IMR-90 (cell line): ENCODE data around the gene TRIM37. TPM values are rescaled to one million over a fixed set of nuclear protein-coding genes. Genes with fewer than 3 reads are reported as not detected.

Experiments used
- ATAC-seq: fragments of 200-7000 bp; cut with Tn5 transposase; 2 replicates; pipeline ENCODE4 v1.9.1; 2020; ENCODE audit warnings: low read depth, mild to moderate bottlenecking, moderate library complexity
- BruUV-seq: library from RNA; stranded (reverse); fragments of 400-500 nt; replicated peaks from 2 replicates; lab custom pipeline; 2021; lab: Mats Ljungman, UMichigan
- CTCF ChIA-PET: fragments of 300-600 bp; formaldehyde crosslinking; extraction: SDS; loops from one replicate; lab custom pipeline; 2021; ENCODE audit warnings: antibody characterized with exemption; lab: Yijun Ruan, JAX
- POLR2A ChIA-PET: fragments of 300-600 bp; sonication (Branson Sonifier 250); formaldehyde crosslinking; loops from one replicate; lab custom pipeline; 2022; ENCODE audit warnings: antibody characterized with exemption; ENCODE audit not compliant: unreplicated experiment; lab: Charles Lee
- DNase-seq: peaks from one replicate; pipeline ENCODE4 v3.0.0; 2013
- H2AFZ ChIP-seq: replicated peaks from 2 replicates; pipeline ENCODE3; 2013; ENCODE audit warnings: low read length, mild to moderate bottlenecking; ENCODE audit not compliant: poor library complexity
- H2AK5ac ChIP-seq: 2 replicates; pipeline ENCODE4 v1.6.1; 2013; ENCODE audit warnings: low read depth, low read length, inconsistent platforms
- H2AK9ac ChIP-seq: replicated peaks from 2 replicates; pipeline ENCODE3; 2013; ENCODE audit warnings: mild to moderate bottlenecking, low read depth, low read length, moderate library complexity; ENCODE audit not compliant: poor library complexity
- H2BK120ac ChIP-seq: 2 replicates; pipeline ENCODE4 v1.6.1; 2013; ENCODE audit warnings: low read depth, low read length, inconsistent platforms
- H2BK15ac ChIP-seq: 3 replicates; pipeline ENCODE4 v1.6.1; 2013; ENCODE audit warnings: low read depth, low read length, inconsistent platforms
- H2BK20ac ChIP-seq: 2 replicates; pipeline ENCODE4 v1.6.1; 2013; ENCODE audit warnings: low read depth, mild to moderate bottlenecking, inconsistent platforms, low read length, moderate library complexity
- H2BK5ac ChIP-seq: 2 replicates; pipeline ENCODE4 v1.6.1; 2013; ENCODE audit warnings: mild to moderate bottlenecking, low read depth, low read length, inconsistent platforms; ENCODE audit not compliant: poor library complexity, severe bottlenecking
- H3K14ac ChIP-seq: replicated peaks from 2 replicates; pipeline ENCODE4 v1.6.1; 2013; ENCODE audit warnings: low read depth, low read length, inconsistent platforms
- H3K18ac ChIP-seq: 2 replicates; pipeline ENCODE4 v1.6.1; 2013; ENCODE audit warnings: low read depth, low read length, control low read depth
- H3K23ac ChIP-seq: 2 replicates; pipeline ENCODE4 v1.6.1; 2013; ENCODE audit warnings: low read depth, low read length, inconsistent platforms
- H3K27ac ChIP-seq: 2 replicates; pipeline ENCODE4 v1.5.1; 2013; ENCODE audit warnings: mild to moderate bottlenecking, control low read depth, low read length; ENCODE audit not compliant: insufficient read depth
- H3K27me3 ChIP-seq: 2 replicates; pipeline ENCODE4 v1.6.1; 2013; ENCODE audit warnings: low read length; ENCODE audit not compliant: control insufficient read depth, insufficient read depth
- H3K36me3 ChIP-seq: 2 replicates; pipeline ENCODE4 v1.6.1; 2013; ENCODE audit warnings: low read length, mixed read lengths; ENCODE audit not compliant: control insufficient read depth, insufficient read depth
- H3K4ac ChIP-seq: 2 replicates; pipeline ENCODE4 v1.6.1; 2013; ENCODE audit warnings: low read depth, low read length, inconsistent platforms
- H3K4me1 ChIP-seq: 2 replicates; pipeline ENCODE4 v1.6.1; 2013; ENCODE audit warnings: low read length, mixed read lengths; ENCODE audit not compliant: control insufficient read depth, insufficient read depth
- H3K4me2 ChIP-seq: 2 replicates; pipeline ENCODE4 v1.6.1; 2013; ENCODE audit warnings: low read depth, mild to moderate bottlenecking, control low read depth, low read length, moderate library complexity
- H3K4me3 ChIP-seq: 2 replicates; pipeline ENCODE4 v1.5.1; 2013; ENCODE audit warnings: low read depth, mild to moderate bottlenecking, control low read depth, low read length, moderate library complexity; ENCODE audit not compliant: insufficient read depth
- H3K56ac ChIP-seq: 2 replicates; pipeline ENCODE4 v1.6.1; 2013; ENCODE audit warnings: low read length, inconsistent platforms; ENCODE audit not compliant: insufficient read depth; ENCODE audit errors: extremely low read depth
- H3K79me1 ChIP-seq, 2 experiments: 2 replicates each; pipeline ENCODE4 v1.6.1; 2013; ENCODE audit warnings: low read length in 2 of 2, inconsistent platforms in 1 of 2, low read depth in 1 of 2
- H3K9ac ChIP-seq: 2 replicates; pipeline ENCODE4 v1.6.1; 2013; ENCODE audit warnings: low read depth, low read length, control low read depth
- H3K9me1 ChIP-seq: 2 replicates; pipeline ENCODE4 v1.6.1; 2013; ENCODE audit warnings: low read length, inconsistent platforms; ENCODE audit not compliant: insufficient read depth
- H3K9me3 ChIP-seq: 2 replicates; pipeline ENCODE4 v1.6.1; 2013; ENCODE audit warnings: low read length; ENCODE audit not compliant: control insufficient read depth, insufficient read depth
- H4K20me1 ChIP-seq: 2 replicates; pipeline ENCODE4 v1.6.1; 2013; ENCODE audit warnings: low read length, inconsistent platforms; ENCODE audit not compliant: insufficient read depth
- H4K5ac ChIP-seq: 2 replicates; pipeline ENCODE4 v1.6.1; 2013; ENCODE audit warnings: mild to moderate bottlenecking, low read depth, low read length, control low read depth
- H4K8ac ChIP-seq, 2 experiments: 2 replicates each; pipeline ENCODE4 v1.6.1; 2013; ENCODE audit warnings: low read depth in 2 of 2, low read length in 2 of 2, control low read depth in 1 of 2, inconsistent platforms in 1 of 2
- H4K91ac ChIP-seq: 2 replicates; pipeline ENCODE4 v1.6.1; 2013; ENCODE audit warnings: low read depth, low read length, inconsistent platforms; ENCODE audit not compliant: insufficient read depth
- FOS ChIP-seq: fragments of 150-350 bp; IDR thresholded peaks from 2 replicates; pipeline ENCODE4 v1.6.1; 2016; ENCODE audit warnings: low read depth, low read length
- whole genome bisulfite sequencing, 2 experiments: methylation state at CpG; one replicate each; pipeline versions ENCODE4 v1.1.5 to v1.1.7; 2013; ENCODE audit warnings: missing lambda C conversion rate in 2 of 2; ENCODE audit not compliant: insufficient read length in 1 of 2; ENCODE audit errors: extremely low coverage in 2 of 2; 5-methylcytosine and 5-hydroxymethylcytosine counted together
- dilution Hi-C: fragments of 300-500 bp; cut with HindIII; formaldehyde crosslinking; loops from one replicate; pipeline ENCODE4 v1.14.3; 2018; ENCODE audit warnings: low sequenced_read_pairs; ENCODE audit not compliant: unreplicated experiment
- in situ Hi-C: fragments of 300-500 bp; cut with MboI; formaldehyde crosslinking; loops from 3 replicates; pipeline ENCODE4 v1.14.3; 2019; ENCODE audit warnings: low sequenced_read_pairs, inconsistent platforms, mixed read lengths
- intact Hi-C: fragments of 100-400 bp; cut with micrococcal nuclease; formaldehyde crosslinking; loops from 2 replicates; pipeline ENCODE4 v1.10.0; 2022
- polyA plus RNA-seq, 3 experiments: library from polyadenylated mRNA; depleted of rRNA; stranded (reverse); fragments of >200 nt; gene quantifications; 2 replicates each; pipeline ENCODE4 v1.2.3, GENCODE V29; 2012; ENCODE audit warnings: low replicate concordance in 1 of 3
- total RNA-seq: library from RNA; depleted of rRNA; stranded (reverse); fragments of >200 nt; gene quantifications from 2 replicates; pipeline ENCODE4 v1.2.3, GENCODE V29; 2012

The TRIM37 gene
- total and polyA plus RNA-seq, 2 of the 4 experiments (the other 2 are of a cell fraction) = 12.1 to 24.9 TPM

GRCh38 chr17:58974354-58974753, 132.3 kb downstream of the TRIM37 start:
- TF ChIP-seq FOS = no peak
- dilution Hi-C loops = no loop called here
- H3K9me1 ChIP-seq = peaks cover 1% of the 10 kb centered on the region; the same call in 1 of the 2 replicates
- no peaks in the 10 kb centered on the region for H3K27me3 ChIP-seq
- no peak overlapping the region for H4K5ac ChIP-seq
- in situ Hi-C loops = no loop called here
- no peak overlapping the region for H3K27ac ChIP-seq
- H3K18ac ChIP-seq = no peak overlapping the region
- H3K56ac ChIP-seq = no peak overlapping the region
- no peak overlapping the region for H2BK5ac ChIP-seq
- CTCF ChIA-PET = no interaction called here
- H3K14ac ChIP-seq = no peak overlapping the region
- H3K4me1 ChIP-seq = peaks cover 2% of the 10 kb centered on the region
- H3K23ac ChIP-seq = no peak overlapping the region
- H4K8ac ChIP-seq = no peak overlapping the region
- no peaks in the 10 kb centered on the region for H4K20me1 ChIP-seq
- no peaks in the 10 kb centered on the region for H3K79me1 ChIP-seq
- H3K36me3 ChIP-seq = no peaks in the 10 kb centered on the region
- H3K9me3 ChIP-seq = no peaks in the 10 kb centered on the region
- H3K4me2 ChIP-seq = no peak overlapping the region
- no peak overlapping the region for H4K91ac ChIP-seq
- H3K9ac ChIP-seq = no peak overlapping the region
- no peak overlapping the region for H2BK15ac ChIP-seq
- POLR2A ChIA-PET = no interaction called here
- ATAC-seq (no peak), DNase-seq (no peak)
- WGBS, 2 experiments = 80% methylated on average over 2 of the region's 2 CpGs; no CpG with 5 or more reads in 1 of the 2 experiments
- no peak overlapping the region for H3K4me3 ChIP-seq
- no peak overlapping the region for H3K4ac ChIP-seq
- BruUV-seq = no TSS peak
- no peak overlapping the region for H2BK120ac ChIP-seq
- H2AK5ac ChIP-seq = no peak overlapping the region
- H2AFZ ChIP-seq = no peak overlapping the region
- intact Hi-C loops = no loop called here
- H2BK20ac ChIP-seq = no peak overlapping the region
- H2AK9ac ChIP-seq = no peak overlapping the region
